HG02943 (cell line): ENCODE data around the gene ARL6IP4.
"Not testable (repeated sequence)": the region's sequence is repeated elsewhere in the genome, so short reads cannot be mapped to it uniquely, and the experiment has no call there.

Experiments used
- ATAC-seq: cut with Tn5 transposase; IDR thresholded peaks from one replicate; pipeline ENCODE4 v1.9.1; 2021; ENCODE audit warnings: mild to moderate bottlenecking, low read depth, moderate library complexity; ENCODE audit not compliant: unreplicated experiment

The ARL6IP4 gene

DNA sequence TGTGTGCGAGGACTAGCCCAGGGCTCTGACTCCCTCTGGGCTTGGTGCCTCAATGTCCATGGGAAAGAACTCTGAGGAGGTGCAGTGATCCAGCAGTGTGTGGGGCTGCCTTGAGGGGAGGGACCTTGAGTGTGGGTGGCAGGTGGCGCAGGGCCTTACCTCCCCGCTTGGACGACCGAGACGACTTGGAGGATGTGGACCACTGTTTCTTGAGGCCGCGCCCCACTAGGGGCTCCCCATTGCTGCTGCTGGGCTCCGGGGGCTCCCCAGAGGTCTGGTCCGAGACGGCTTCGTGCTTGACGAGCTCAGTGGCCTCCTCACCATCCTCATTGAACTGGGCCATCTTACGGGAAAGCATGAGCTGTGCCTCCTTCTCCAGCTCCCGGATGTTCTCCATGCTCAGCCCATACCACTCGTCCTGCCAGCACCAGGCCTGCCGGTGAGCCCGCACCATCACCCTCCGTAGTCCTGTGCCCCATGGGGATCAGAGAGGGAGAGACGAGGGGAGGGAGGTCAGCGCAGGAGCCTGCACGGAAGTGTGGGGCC lies 24.7 kb downstream of the ARL6IP4 start:
- no peak for ATAC-seq

DNA sequence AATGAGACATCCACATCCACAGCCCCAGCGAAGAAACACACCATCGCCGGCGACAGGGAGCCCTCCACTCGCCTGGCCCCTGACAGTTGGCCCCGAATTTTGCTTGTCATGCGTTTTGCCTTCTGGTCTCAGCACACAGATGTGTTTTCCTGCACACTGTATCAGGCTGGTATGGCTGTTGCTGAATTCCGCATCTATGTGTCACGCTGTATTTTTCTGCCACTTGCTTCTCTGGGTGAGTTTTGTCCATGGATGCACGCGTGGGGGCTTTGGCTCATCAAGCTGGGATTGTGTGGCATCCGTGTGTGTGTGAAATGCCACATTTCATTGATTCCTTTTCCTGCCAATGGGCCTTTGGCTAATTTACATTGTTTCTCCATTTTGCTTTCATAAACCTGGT lies 26.5 kb downstream of the ARL6IP4 start:
- ATAC-seq, result no peak

- ATAC-seq, result no peak
Observed at GRCh38 chr12:123010110-123010509, 29.6 kb downstream of the ARL6IP4 start.

GRCh38 chr12:123010681-123011080 lies 30.2 kb downstream of the ARL6IP4 start:
- no peak for ATAC-seq

DNA sequence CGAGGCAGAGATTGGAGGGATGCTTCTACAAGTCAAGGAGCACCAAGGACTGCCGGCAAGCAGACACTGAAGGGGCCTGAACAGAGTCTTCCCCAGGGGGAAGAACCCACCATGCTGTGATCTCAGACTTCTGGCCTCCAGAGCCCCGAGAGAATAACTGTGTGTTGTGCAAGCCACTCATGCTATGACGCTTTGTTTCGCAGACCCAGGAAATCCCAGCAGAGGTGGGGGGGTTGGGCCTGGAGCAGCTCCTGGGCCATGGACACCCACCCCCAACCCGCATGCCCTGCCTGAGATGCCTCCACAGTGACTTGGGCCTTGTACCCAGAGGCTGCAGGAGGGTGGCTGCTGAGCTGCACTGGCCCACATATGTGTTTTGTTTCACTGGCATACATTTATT lies 31.2 kb downstream of the ARL6IP4 start:
- no peak for ATAC-seq

GRCh38 chr12:123013185-123014095 lies 33.0 kb downstream of the ARL6IP4 start:
- no peak for ATAC-seq

DNA sequence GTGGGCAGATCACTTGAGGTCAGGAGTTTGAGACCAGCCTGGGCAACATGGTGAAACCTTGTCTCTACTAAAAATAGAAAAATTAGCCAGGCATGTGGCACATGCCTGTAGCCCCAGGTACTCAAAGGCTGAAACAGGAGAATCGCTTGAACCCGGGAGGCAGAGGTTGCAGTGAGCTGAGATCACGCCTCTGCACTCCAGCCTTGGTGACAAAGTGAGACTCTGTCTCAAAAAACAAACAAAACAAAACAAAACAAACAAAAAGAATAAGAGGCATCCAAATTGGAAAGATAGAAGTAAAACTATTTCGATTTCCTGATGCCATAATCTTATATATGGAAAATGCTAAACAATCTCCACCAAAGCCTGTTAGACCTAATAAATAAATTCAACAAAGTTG lies 34.0 kb downstream of the ARL6IP4 start:
- not testable (repeated sequence) for ATAC-seq

- ATAC-seq, result no peak
Observed at GRCh38 chr12:123017753-123018152, 37.3 kb downstream of the ARL6IP4 start.

GRCh38 chr12:123019841-123020138 lies 39.3 kb downstream of the ARL6IP4 start:
- no peak for ATAC-seq

- no peak for ATAC-seq
Observed at GRCh38 chr12:123021688-123022604, 41.5 kb downstream of the ARL6IP4 start.

DNA sequence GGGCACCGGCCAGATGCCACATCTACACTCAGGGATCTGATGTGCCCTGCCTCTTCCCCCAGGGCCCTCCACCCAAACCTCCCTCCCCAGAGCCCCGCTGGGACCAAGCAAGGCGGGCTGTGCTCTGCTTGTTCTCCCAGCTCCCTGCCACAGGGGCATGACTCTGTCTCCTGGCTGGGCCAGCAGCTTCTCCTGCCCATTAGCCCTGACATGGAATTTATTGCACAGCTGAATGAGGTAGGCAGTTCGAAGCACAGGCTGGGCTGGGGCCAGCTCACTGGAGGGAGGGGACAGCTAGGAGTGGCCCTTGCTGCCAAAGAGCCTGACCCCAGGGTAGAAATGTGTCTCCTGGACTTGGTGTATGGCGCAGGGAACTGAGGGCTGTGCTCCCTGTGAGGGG lies 42.4 kb downstream of the ARL6IP4 start:
- no peak for ATAC-seq

GRCh38 chr12:123024819-123025391 lies 44.4 kb downstream of the ARL6IP4 start:
- no peak for ATAC-seq

- ATAC-seq, result no peak
Observed at GRCh38 chr12:123026094-123026853, 45.8 kb downstream of the ARL6IP4 start.

- ATAC-seq, result no peak
Observed at GRCh38 chr12:123027726-123028445, 47.4 kb downstream of the ARL6IP4 start.

DNA sequence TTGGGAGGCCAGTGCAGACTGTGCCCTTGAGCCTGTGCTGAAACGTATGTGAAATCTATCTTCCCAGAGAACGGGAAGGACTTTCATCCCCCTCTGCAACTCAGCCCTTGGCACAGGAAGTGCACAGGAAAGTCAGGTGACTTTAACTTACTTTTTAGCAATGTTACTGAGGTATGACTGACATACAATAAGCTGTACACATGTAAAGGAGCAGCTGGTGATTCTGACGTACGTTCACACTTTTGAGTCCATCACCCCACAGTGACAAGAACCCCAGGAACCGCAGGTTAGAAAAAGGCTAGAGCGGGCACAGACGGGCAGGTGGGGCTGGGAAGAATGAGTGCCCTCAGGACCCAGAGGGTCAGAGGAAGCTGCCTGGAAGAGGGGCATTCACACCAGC lies 48.0 kb downstream of the ARL6IP4 start:
- ATAC-seq, result no peak

GRCh38 chr12:123029550-123029949 lies 49.1 kb downstream of the ARL6IP4 start:
- ATAC-seq, result no peak

GRCh38 chr12:123030686-123031085 lies 50.2 kb downstream of the ARL6IP4 start:
- no peak for ATAC-seq

- ATAC-seq, result no peak
Observed at GRCh38 chr12:123031171-123031845, 50.8 kb downstream of the ARL6IP4 start.
